Measurements from ENCODE around the gene DHRS9. TPM values are rescaled to one million over a fixed set of nuclear protein-coding genes. Genes with fewer than 3 reads are reported as not detected.
A peak's percentile ranks its signal among the peaks of the same experiment; 100 is the strongest.

DHRS9 gene
- total RNA-seq, 6 donors from 2014 or later, result 2.1 to 24.2 (median 4.6) TPM

GRCh38 chr2:169080250-169081069, 11.1 kb downstream of the DHRS9 start:
- H3K27ac ChIP-seq, result peak overlapping the region in 1 of 4 donors; percentile 36
- no peaks in the 10 kb centered on the region for H3K9me3 ChIP-seq
- H3K4me3 ChIP-seq, result no peak overlapping the region
- ATAC-seq (ENCODE audit: low FRiP score in 2 of 2) (peak; percentile 57 to 58), DNase-seq (peak in 1 of 2 donors; percentile 43)
- no peaks in the 10 kb centered on the region for H3K27me3 ChIP-seq
- no peak for TF ChIP-seq POLR2A (IDR thresholded peaks at IDR 0.05)
- no peak for TF ChIP-seq EP300 (IDR thresholded peaks at IDR 0.05)
- TF ChIP-seq POLR2AphosphoS5 (IDR thresholded peaks at IDR 0.05), result no peak
- TF ChIP-seq CTCF (IDR thresholded peaks at IDR 0.05), result no peak
- H3K4me1 ChIP-seq, result peaks cover 0 to 4% (median 0%) of the 10 kb centered on the region in 4 donors
- no peaks in the 10 kb centered on the region for H3K36me3 ChIP-seq
- WGBS, 2 donors, result 69 to 81% methylated on average over 2 of the region's 2 CpGs

- WGBS, 2 donors, result 79 to 85% methylated on average over 5 of the region's 5 CpGs
Measured at GRCh38 chr2:169081551-169081950, 12.2 kb downstream of the DHRS9 start.

GRCh38 chr2:169082995-169083394, 13.6 kb downstream of the DHRS9 start:
- no peaks in the 10 kb centered on the region for H3K36me3 ChIP-seq
- peaks cover 0 to 10% (median 2%) of the 10 kb centered on the region in 4 donors for H3K4me1 ChIP-seq
- 62 to 63% methylated on average over 4 of the region's 4 CpGs for WGBS, 2 donors
- ATAC-seq (ENCODE audit: low FRiP score in 2 of 2) (peak in 1 of 2 donors; percentile 27), DNase-seq (no peak)
- TF ChIP-seq EP300 (IDR thresholded peaks at IDR 0.05) (no peak), POLR2A (IDR thresholded peaks at IDR 0.05) (no peak), CTCF (IDR thresholded peaks at IDR 0.05) (no peak), POLR2AphosphoS5 (IDR thresholded peaks at IDR 0.05) (no peak)
- H3K27me3 ChIP-seq, result no peaks in the 10 kb centered on the region
- H3K9me3 ChIP-seq, result no peaks in the 10 kb centered on the region
- H3K27ac ChIP-seq, result peak overlapping the region in 1 of 4 donors; percentile 23
- no peak overlapping the region for H3K4me3 ChIP-seq

More at GRCh38 chr2:169081551-169081950, 12.2 kb downstream of the DHRS9 start:
- Histone ChIP-seq H3K27ac (no peak overlapping the region), H3K4me1 (peaks cover 0 to 4% (median 0%) of the 10 kb centered on the region in 4 donors), H3K4me3 (no peak overlapping the region), H3K36me3 (no peaks in the 10 kb centered on the region), H3K9me3 (no peaks in the 10 kb centered on the region), H3K27me3 (no peaks in the 10 kb centered on the region)
- no peak for ATAC-seq (ENCODE audit: low FRiP score in 2 of 2)
- TF ChIP-seq EP300 (IDR thresholded peaks at IDR 0.05) (no peak), CTCF (IDR thresholded peaks at IDR 0.05) (no peak), POLR2AphosphoS5 (IDR thresholded peaks at IDR 0.05) (no peak), POLR2A (IDR thresholded peaks at IDR 0.05) (no peak)
- no peak for DNase-seq

GRCh38 chr2:169086893-169087467, 17.6 kb downstream of the DHRS9 start:
- H3K27me3 ChIP-seq, result no peaks in the 10 kb centered on the region
- DNase-seq (peak in 1 of 2 donors; percentile 84), ATAC-seq (ENCODE audit: low FRiP score in 2 of 2) (peak; percentile 57 to 89)
- peaks cover 0 to 28% (median 4%) of the 10 kb centered on the region in 4 donors for H3K4me1 ChIP-seq
- no peaks in the 10 kb centered on the region for H3K36me3 ChIP-seq
- H3K4me3 ChIP-seq, result no peak overlapping the region
- peak; percentile 25 to 59 for TF ChIP-seq POLR2AphosphoS5 (IDR thresholded peaks at IDR 0.05)
- TF ChIP-seq CTCF (IDR thresholded peaks at IDR 0.05), result no peak
- TF ChIP-seq EP300 (IDR thresholded peaks at IDR 0.05), result peak in 1 of 4 donors; percentile 82
- H3K9me3 ChIP-seq, result no peaks in the 10 kb centered on the region
- 70 to 71% methylated on average over 2 to 3 of the region's 3 CpGs for WGBS, 2 donors
- peak overlapping the region in 3 of 4 donors; percentile 41 to 81 (median 57) for H3K27ac ChIP-seq
